ENCODE measurements around the gene CPA2.

CPA2 gene

DNA sequence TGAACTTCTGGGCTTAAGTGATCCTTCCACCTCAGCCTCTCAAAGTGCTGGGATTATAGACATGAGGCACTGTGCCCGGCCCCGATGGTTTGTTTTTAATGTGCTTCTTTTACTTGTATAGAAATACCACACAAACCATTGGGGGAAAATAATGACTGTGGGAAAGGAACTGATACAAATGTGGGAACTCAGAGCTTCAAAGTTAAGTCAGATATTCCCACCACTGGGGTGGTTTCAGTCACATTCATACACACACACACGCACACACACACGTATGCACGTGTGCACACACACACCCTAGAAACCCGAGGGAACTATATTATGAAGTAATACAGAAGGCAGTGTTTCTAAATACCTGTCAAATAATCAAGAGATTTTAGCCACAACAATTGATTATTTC, 43.3 kb downstream of the CPA2 start:
- no peak for DNase-seq (ENCODE audit: low read depth)

DNA sequence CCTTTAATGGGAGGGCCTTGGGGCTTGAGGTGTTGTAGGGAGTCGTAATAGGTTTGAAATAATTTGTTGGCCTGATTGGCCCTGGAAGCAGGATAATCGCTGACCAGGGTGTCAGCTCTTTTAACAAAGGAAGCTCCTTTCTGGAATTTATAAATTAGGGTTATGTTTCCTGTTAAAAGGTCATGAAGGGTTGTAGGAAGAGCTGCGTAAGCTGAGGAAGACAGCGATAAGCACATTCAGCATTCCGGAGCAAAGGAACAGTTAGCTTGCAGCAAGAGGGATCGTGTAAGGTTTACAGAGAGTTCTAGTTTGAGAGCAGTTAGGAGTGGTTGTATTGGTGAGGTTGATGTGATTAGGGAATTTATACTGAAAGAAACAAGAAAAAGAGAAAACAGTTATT, 47.6 kb downstream of the CPA2 start:
- no peak for DNase-seq (ENCODE audit: low read depth)

- DNase-seq (ENCODE audit: low read depth) = no peak
These were observed 52.9 kb downstream of the CPA2 start for GRCh38 chr7:130319541-130319940.

DNA sequence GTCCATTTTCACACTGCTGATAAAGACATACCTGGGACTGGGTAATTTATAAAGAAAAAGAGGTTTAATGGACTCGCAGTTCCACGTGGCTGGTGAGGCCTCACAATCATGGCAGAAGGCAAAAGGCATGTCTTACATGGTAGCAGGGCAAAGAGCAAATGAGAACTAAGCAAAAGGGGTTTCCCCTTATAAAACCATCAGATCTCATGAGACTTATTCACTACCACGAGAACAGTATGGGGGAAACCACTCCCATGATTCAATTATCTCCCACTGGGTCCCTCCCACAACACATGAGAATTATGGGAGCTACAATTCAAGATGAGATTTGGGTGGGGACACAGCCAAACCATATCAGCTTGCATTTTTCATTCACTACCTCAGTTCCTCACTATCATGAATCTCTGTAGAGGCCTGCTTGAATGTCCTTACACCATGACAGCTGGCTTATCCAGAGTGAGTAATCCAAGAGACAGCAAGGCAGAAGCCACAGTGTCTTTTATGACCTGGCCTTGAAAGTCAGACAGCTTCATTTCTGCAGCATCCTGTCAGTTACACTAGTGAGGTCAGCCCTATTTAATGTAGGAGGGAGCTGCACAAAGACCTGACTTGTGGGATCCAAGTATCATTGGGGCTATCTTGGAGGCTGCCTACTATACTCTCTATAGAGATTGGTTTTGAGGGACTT, 55.0 kb downstream of the CPA2 start:
- peak; percentile 35 for DNase-seq (ENCODE audit: low read depth)

- no peak for DNase-seq (ENCODE audit: low read depth)
These were observed 56.0 kb downstream of the CPA2 start for GRCh38 chr7:130322615-130323014.

DNA sequence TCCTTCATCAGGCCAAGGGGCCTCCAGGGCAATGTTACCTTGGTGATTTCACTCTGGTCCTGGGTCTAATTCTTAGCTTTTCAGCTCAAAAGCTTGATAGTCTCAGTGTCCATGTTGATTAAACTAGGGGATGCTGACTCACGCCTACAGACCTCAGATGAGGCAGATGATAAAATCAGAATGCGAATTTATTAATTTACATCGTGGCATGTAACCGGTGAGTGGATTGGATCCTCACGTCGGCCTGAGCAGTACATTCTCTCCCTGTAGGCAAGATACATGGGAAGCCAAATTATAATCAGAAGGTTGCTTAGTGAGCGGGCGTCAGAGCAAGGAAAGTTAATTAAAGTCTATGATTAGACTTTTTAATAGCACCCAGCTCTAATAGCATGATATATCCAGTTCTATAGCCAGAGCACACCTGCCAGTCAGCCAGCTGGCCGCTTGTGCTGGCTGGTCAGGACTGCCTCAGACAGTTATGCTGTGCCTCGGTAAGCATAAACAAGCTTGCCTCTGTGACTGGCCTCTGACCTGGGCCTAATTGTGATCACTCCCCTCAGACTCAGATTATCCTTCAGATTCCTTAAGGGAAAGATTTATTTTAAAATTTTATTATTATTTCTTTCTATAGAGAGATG, 57.8 kb downstream of the CPA2 start:
- DNase-seq (ENCODE audit: low read depth) = no peak

GRCh38 chr7:130329681-130330080, 63.0 kb downstream of the CPA2 start:
- no peak for DNase-seq (ENCODE audit: low read depth)

GRCh38 chr7:130332259-130333053, 65.8 kb downstream of the CPA2 start:
- no peak for DNase-seq (ENCODE audit: low read depth)

GRCh38 chr7:130333832-130334231, 67.2 kb downstream of the CPA2 start:
- DNase-seq (ENCODE audit: low read depth) = no peak

DNA sequence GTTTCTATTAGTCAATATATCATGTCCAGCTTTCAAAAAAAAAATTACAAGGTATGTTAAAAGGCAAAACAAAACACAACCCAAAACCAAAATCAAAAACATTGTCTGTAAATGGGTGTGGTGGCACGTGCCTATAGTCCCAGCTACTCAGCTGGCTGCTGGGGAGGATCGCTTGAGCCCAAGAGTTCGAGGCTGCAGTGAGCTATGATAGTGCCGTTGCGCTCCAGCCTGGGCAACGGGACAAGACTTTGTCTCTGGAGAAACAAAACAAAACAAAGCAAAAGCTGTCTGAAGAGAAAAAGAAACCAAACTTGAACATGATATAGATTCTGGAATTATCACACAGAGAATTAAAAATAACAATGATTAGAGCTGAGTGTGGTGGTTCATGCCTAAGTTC, 67.6 kb downstream of the CPA2 start:
- DNase-seq (ENCODE audit: low read depth) = no peak

DNA sequence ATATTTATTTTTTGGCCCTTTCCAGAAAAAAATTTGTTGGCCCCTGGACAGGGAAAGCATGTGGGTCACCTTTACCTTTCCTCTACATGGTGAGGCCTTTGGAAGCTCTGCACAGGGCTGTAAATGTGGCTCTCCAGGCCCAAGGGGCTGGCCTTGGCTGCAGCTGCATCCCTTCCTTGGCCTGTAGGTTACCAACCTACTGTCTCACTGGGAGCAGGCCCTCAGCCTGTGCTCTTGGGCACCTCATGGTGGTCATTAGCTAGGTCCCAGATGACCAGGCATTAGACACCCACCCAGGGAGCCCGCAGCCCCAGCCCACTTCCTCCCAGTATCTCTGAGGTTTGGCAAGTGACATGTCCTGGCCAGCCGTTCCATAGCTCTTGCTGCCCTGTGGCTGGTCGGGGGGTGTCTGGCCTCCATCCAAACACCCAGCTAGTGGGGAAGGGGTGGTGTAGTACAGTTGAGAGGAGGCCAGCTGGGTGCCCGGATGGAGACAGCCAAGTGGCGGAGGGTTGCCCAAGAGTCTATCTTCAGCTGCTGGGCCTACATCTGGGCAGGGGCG, 70.8 kb downstream of the CPA2 start:
- no peak for DNase-seq (ENCODE audit: low read depth)

- DNase-seq (ENCODE audit: low read depth) = no peak
These were observed 71.6 kb downstream of the CPA2 start for GRCh38 chr7:130338233-130338632.
